HEK293 (cell line): ENCODE measurements around the gene COX6A2.

Experiments used
- ATF2 ChIP-seq: fragments of 450-650 bp; formaldehyde crosslinking; IDR thresholded peaks from 2 replicates; pipeline ENCODE4 v1.5.1; 2016; ENCODE audit warnings: missing biosample characterization, missing genetic modification characterization, low read depth
- KLF10 ChIP-seq: fragments of 450-650 bp; IDR thresholded peaks from 2 replicates; pipeline ENCODE4 v1.5.1; 2018; ENCODE audit warnings: missing biosample characterization, mild to moderate bottlenecking, missing genetic modification characterization
- KLF17 ChIP-seq: fragments of 450-650 bp; formaldehyde crosslinking; IDR thresholded peaks from 2 replicates; pipeline ENCODE4 v1.5.1; 2016; ENCODE audit warnings: missing biosample characterization, missing genetic modification characterization
- PATZ1 ChIP-seq: fragments of 450-650 bp; formaldehyde crosslinking; IDR thresholded peaks from 2 replicates; pipeline ENCODE4 v1.5.1; 2016; ENCODE audit warnings: missing biosample characterization, missing genetic modification characterization
- PRDM1 ChIP-seq: fragments of 450-650 bp; formaldehyde crosslinking; IDR thresholded peaks from 2 replicates; pipeline ENCODE4; 2016; ENCODE audit warnings: missing biosample characterization, missing genetic modification characterization
- PRDM10 ChIP-seq: fragments of 450-650 bp; formaldehyde crosslinking; IDR thresholded peaks from 2 replicates; pipeline ENCODE4 v1.5.1; 2016; ENCODE audit warnings: missing biosample characterization, missing genetic modification characterization
- TCF7L2 ChIP-seq: IDR thresholded peaks from 2 replicates; pipeline ENCODE4 v1.6.1; 2011; ENCODE audit warnings: low read depth, mild to moderate bottlenecking, inconsistent platforms, low read length, moderate library complexity, borderline replicate concordance
- ZBTB10 ChIP-seq: fragments of 450-650 bp; formaldehyde crosslinking; IDR thresholded peaks from 2 replicates; pipeline ENCODE4 v1.5.1; 2016; ENCODE audit warnings: missing biosample characterization, missing genetic modification characterization
- ZFHX2 ChIP-seq: fragments of 450-650 bp; formaldehyde crosslinking; conservative IDR thresholded peaks from 2 replicates; pipeline ENCODE4 v1.5.1; 2016; ENCODE audit warnings: missing biosample characterization, missing genetic modification characterization
- ZNF16 ChIP-seq: fragments of 450-650 bp; formaldehyde crosslinking; IDR thresholded peaks from 2 replicates; pipeline ENCODE4 v1.5.1; 2016; ENCODE audit warnings: low read depth, missing biosample characterization, missing genetic modification characterization
- ZNF174 ChIP-seq: fragments of 450-650 bp; formaldehyde crosslinking; IDR thresholded peaks from 2 replicates; pipeline ENCODE4 v1.5.0; 2017; ENCODE audit warnings: missing biosample characterization, mild to moderate bottlenecking, missing genetic modification characterization
- ZNF214 ChIP-seq: fragments of 450-650 bp; formaldehyde crosslinking; IDR thresholded peaks from 2 replicates; pipeline ENCODE4 v1.5.1; 2017; ENCODE audit warnings: missing biosample characterization, mild to moderate bottlenecking, missing genetic modification characterization, borderline replicate concordance
- ZNF223 ChIP-seq: fragments of 450-650 bp; formaldehyde crosslinking; IDR thresholded peaks from 2 replicates; pipeline ENCODE4 v1.5.1; 2016; ENCODE audit warnings: missing biosample characterization, missing genetic modification characterization
- ZNF341 ChIP-seq: fragments of 450-650 bp; formaldehyde crosslinking; IDR thresholded peaks from 2 replicates; pipeline ENCODE4; 2016; ENCODE audit warnings: low read depth, missing biosample characterization, missing genetic modification characterization
- ZNF488 ChIP-seq: fragments of 450-650 bp; formaldehyde crosslinking; IDR thresholded peaks from 2 replicates; pipeline ENCODE4 v1.5.1; 2016; ENCODE audit warnings: missing biosample characterization, missing genetic modification characterization
- ZNF513 ChIP-seq: fragments of 450-650 bp; IDR thresholded peaks from 2 replicates; pipeline ENCODE4 v1.5.1; 2018; ENCODE audit warnings: missing biosample characterization, missing genetic modification characterization
- ZNF514 ChIP-seq: fragments of 450-650 bp; formaldehyde crosslinking; IDR thresholded peaks from 2 replicates; pipeline ENCODE4 v1.5.1; 2016; ENCODE audit warnings: missing biosample characterization, missing genetic modification characterization
- ZNF645 ChIP-seq: fragments of 450-650 bp; formaldehyde crosslinking; IDR thresholded peaks from 2 replicates; pipeline ENCODE4; 2016; ENCODE audit warnings: missing biosample characterization, missing genetic modification characterization
- ZNF792 ChIP-seq: fragments of 450-650 bp; formaldehyde crosslinking; IDR thresholded peaks from 2 replicates; pipeline ENCODE4 v1.5.1; 2016; ENCODE audit warnings: missing biosample characterization, missing genetic modification characterization
- ZNF837 ChIP-seq: fragments of 450-650 bp; formaldehyde crosslinking; IDR thresholded peaks from 2 replicates; pipeline ENCODE4 v1.5.1; 2016; ENCODE audit warnings: missing biosample characterization, missing genetic modification characterization
- ZSCAN18 ChIP-seq: fragments of 450-650 bp; formaldehyde crosslinking; IDR thresholded peaks from 2 replicates; pipeline ENCODE4 v1.5.1; 2016; ENCODE audit warnings: missing biosample characterization, missing genetic modification characterization

COX6A2 gene

GRCh38 chr16:31471875-31472708 is 43.9 kb upstream of the COX6A2 start, which contains the start of gene TGFB1I1 (continued):
- TF ChIP-seq ZSCAN18 (tag by site-specific recombination), result no peak
- no peak for TF ChIP-seq ZNF341 (tag by site-specific recombination)
- TF ChIP-seq ZNF837 (tag by site-specific recombination), result no peak
- no peak for TF ChIP-seq ZNF645 (tag by site-specific recombination)
- no peak for TF ChIP-seq ZNF16
- no peak for TF ChIP-seq ZBTB10 (tag by site-specific recombination)
- TF ChIP-seq ZNF488 (tag by site-specific recombination), result no peak
- 0 out of 2 replicates have a peak, but pooled peaks have one; percentile 31 for TF ChIP-seq KLF17 (tag by site-specific recombination)
- no peak for TF ChIP-seq ZNF174 (tag by site-specific recombination)
- 0 out of 2 replicates have a peak, but pooled peaks have one; percentile 30 for TF ChIP-seq ZFHX2 (tag by site-specific recombination)
- TF ChIP-seq ZNF792 (tag by site-specific recombination), result no peak
- 0 out of 2 replicates have a peak, but pooled peaks have one; percentile 39 for TF ChIP-seq PRDM1 (tag by site-specific recombination)
- TF ChIP-seq PRDM10 (tag by site-specific recombination), result peak; percentile 32; the same call in 1 of the 2 replicates
- TF ChIP-seq ZNF223 (tag by site-specific recombination), result peak; percentile 93
- no peak for TF ChIP-seq ZNF514 (tag by site-specific recombination)
- TF ChIP-seq ZNF214 (tag by site-specific recombination), result no peak
- peak; percentile 68 for TF ChIP-seq PATZ1
- no peak for TF ChIP-seq KLF10 (tag by site-specific recombination)
- TF ChIP-seq ATF2, result no peak
- no peak for TF ChIP-seq TCF7L2
- TF ChIP-seq ZNF513 (tag by site-specific recombination), result no peak
